Activated naive CD4-positive, alpha-beta T cell treated with anti-CD3 and anti-CD28 coated beads for 36 hours (primary cell): ENCODE measurements around the gene APOB. TPM values are rescaled to one million over a fixed set of nuclear protein-coding genes. Genes with fewer than 3 reads are reported as not detected.
"Not testable (repeated sequence)": the region's sequence is repeated elsewhere in the genome, so short reads cannot be mapped to it uniquely, and the experiment has no call there.

Experiments
- CTCF ChIA-PET: fragments of 350-600 bp; sonication (Branson Sonifier 250); formaldehyde crosslinking; loops from one replicate; lab custom pipeline; 2021; ENCODE audit warnings: antibody characterized with exemption; lab: Charles Lee
- DNase-seq: peaks from one replicate; pipeline ENCODE4 v3.0.0-alpha.2; 2020
- H3K27ac Mint-ChIP-seq: one replicate; pipeline ENCODE4 v1.8.0; 2021; ENCODE audit warnings: mild to moderate bottlenecking, mixed read lengths
- H3K27me3 Mint-ChIP-seq: one replicate; pipeline ENCODE4 v1.8.0; 2021; ENCODE audit warnings: low read depth, mixed read lengths
- H3K36me3 Mint-ChIP-seq: one replicate; pipeline ENCODE4 v1.8.0; 2021; ENCODE audit warnings: low read depth, mixed read lengths
- H3K4me1 Mint-ChIP-seq: one replicate; pipeline ENCODE4 v1.8.0; 2021; ENCODE audit warnings: low read depth, mixed read lengths
- H3K4me3 Mint-ChIP-seq: one replicate; pipeline ENCODE4 v1.8.0; 2021; ENCODE audit warnings: mild to moderate bottlenecking, moderate library complexity, mixed read lengths
- H3K9me3 Mint-ChIP-seq: one replicate; pipeline ENCODE4 v1.8.0; 2021; ENCODE audit warnings: mixed read lengths
- intact Hi-C: fragments of 100-400 bp; cut with micrococcal nuclease; formaldehyde crosslinking; loops from one replicate; pipeline ENCODE4 v1.15.1; 2023
- total RNA-seq, 2 experiments: library from RNA; stranded (reverse); gene quantifications; one replicate each; pipeline ENCODE4 v1.2.3, GENCODE V29; 2021

The APOB gene
- total RNA-seq, 2 experiments from 2014 or later = not detected

DNA sequence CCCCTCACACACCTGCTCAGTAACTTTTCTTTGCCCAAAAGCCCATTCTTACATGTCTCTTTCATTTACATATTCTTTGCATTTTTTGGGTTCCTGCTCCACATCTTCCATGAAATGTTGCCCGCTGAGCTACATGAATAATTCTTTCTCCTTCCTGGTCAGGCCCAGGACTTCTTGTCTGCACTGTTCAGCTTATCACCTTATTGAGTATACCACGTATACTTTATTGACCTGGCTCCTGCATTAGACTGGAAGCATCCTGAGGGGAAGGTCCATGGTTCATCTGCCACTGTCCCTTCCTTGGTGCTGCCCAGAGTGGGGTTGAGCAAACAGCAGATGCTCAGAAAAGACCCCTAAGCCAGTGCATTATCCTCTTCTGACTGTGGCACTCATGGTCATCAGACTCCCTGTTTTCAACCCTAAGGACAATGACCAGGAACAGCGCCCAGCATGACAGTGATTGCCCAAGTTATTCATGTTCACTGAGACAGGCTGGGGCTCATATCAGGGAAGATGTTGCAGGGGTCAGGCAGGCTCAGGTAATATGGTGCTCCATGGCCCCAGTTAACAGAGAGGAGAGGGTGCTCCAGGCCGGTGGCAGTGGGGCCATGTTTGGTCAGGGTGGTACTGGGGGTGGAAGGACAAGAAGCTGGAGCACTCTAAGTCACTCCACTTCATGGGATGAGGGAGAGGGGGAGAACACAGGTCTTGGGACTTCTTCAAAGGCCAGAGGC is 7.7 kb downstream of the APOB start:
- H3K4me1 Mint-ChIP-seq = no peaks in the 10 kb centered on the region
- intact Hi-C loops = no loop called here
- no peak overlapping the region for H3K27ac Mint-ChIP-seq
- H3K27me3 Mint-ChIP-seq = peaks cover 10% of the 10 kb centered on the region
- no peak for DNase-seq
- H3K4me3 Mint-ChIP-seq = no peak overlapping the region
- no peaks in the 10 kb centered on the region for H3K9me3 Mint-ChIP-seq
- no peaks in the 10 kb centered on the region for H3K36me3 Mint-ChIP-seq
- CTCF ChIA-PET = no interaction called here

DNA sequence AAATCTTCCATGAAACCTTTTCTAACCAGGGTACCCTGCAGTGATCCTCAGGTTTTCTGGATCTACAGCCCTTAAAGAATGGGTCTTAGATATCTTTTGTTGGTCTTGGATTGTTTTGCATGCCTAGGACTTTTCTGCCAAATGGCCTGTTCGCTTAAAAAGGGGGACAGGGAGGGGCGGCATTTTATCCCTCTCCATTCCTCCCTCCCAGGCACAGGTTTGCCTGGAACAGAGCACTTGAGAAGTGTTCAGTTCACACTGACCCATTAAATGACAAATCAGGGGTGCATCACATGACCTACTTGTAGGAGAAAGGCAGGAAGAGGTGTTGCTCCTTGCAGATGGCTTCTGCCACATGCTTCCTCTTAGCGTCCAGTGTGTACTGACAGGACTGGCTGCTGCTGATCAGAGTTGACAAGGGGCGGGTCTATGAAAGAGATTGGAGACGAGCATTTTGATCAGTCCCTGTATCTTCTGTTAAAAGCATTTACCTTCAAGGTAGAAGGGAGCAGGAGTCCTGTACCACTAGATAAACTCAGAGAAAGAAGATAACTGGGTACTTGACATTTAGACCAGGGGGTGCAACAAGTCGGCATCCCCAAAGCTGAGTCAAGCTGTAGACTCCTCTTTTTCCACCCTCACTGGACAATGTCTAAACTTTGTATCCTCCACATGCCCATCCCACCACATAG is 8.4 kb downstream of the APOB start:
- CTCF ChIA-PET = no interaction called here
- Mint-ChIP-seq H3K36me3 (no peaks in the 10 kb centered on the region), H3K27ac (no peak overlapping the region), H3K27me3 (peaks cover 10% of the 10 kb centered on the region), H3K4me3 (no peak overlapping the region), H3K9me3 (no peaks in the 10 kb centered on the region), H3K4me1 (no peaks in the 10 kb centered on the region)
- no peak for DNase-seq
- intact Hi-C loops = no loop called here

DNA sequence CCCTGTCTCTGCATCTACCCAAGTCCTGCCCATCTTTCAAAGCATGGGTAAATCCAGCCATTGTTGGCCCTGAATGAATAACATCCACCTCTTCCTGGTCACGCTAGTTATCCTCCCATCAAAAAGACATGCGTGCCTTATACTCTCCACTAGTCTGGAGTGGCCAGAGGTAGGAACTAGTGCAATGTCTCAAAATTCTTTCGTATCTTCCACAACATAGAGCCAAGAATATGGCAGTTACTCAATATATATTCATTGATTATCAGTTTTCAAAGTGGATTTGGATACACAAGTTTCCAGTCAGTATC is 8.9 kb downstream of the APOB start:
- H3K27me3 Mint-ChIP-seq = peaks cover 10% of the 10 kb centered on the region
- no peak for DNase-seq
- CTCF ChIA-PET = no interaction called here
- intact Hi-C loops = no loop called here
- no peak overlapping the region for H3K27ac Mint-ChIP-seq
- no peak overlapping the region for H3K4me3 Mint-ChIP-seq
- H3K4me1 Mint-ChIP-seq = no peaks in the 10 kb centered on the region
- no peaks in the 10 kb centered on the region for H3K36me3 Mint-ChIP-seq
- H3K9me3 Mint-ChIP-seq = no peaks in the 10 kb centered on the region

DNA sequence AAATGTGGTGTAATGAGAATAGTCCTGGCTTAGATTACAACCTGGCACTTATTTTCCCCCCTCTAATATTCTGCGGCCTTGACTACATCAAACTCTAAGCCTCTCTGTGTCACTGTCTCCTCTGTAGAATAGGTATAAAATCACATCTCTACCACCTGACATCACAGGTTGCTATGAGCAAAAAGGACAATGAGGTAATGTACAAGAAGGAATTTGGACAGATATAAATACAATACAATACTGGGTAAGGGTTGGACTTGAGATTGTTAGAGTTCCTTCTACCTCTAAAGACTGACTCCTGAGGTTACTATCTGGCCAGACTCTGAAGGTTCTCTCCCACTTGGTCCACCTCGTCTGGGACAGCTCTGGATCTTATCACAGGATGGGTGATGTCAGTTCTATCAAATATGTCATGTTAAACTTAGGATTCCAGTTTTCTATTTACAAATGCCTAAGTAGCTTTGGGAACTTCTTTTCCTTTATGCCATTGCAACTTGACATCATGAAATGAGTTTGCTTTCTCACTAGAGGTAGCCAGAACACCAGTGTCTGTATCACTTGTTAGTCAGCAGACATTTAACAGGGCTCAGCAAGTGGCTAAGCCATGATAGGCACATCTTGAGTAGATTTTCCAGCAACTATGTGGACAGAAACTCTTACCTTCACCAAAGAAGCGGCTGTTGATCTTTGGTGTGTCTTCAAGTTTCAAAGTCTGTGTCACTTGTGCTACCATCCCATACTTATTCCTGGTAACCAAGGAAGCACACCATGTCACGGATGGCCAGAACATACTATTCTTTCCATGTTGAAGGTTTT is 9.5 kb downstream of the APOB start:
- H3K4me3 Mint-ChIP-seq = no peak overlapping the region
- H3K27ac Mint-ChIP-seq = no peak overlapping the region
- H3K36me3 Mint-ChIP-seq = no peaks in the 10 kb centered on the region
- H3K9me3 Mint-ChIP-seq = no peaks in the 10 kb centered on the region
- H3K4me1 Mint-ChIP-seq = no peaks in the 10 kb centered on the region
- intact Hi-C loops = no loop called here
- no peak for DNase-seq
- CTCF ChIA-PET = no interaction called here
- H3K27me3 Mint-ChIP-seq = peaks cover 10% of the 10 kb centered on the region

DNA sequence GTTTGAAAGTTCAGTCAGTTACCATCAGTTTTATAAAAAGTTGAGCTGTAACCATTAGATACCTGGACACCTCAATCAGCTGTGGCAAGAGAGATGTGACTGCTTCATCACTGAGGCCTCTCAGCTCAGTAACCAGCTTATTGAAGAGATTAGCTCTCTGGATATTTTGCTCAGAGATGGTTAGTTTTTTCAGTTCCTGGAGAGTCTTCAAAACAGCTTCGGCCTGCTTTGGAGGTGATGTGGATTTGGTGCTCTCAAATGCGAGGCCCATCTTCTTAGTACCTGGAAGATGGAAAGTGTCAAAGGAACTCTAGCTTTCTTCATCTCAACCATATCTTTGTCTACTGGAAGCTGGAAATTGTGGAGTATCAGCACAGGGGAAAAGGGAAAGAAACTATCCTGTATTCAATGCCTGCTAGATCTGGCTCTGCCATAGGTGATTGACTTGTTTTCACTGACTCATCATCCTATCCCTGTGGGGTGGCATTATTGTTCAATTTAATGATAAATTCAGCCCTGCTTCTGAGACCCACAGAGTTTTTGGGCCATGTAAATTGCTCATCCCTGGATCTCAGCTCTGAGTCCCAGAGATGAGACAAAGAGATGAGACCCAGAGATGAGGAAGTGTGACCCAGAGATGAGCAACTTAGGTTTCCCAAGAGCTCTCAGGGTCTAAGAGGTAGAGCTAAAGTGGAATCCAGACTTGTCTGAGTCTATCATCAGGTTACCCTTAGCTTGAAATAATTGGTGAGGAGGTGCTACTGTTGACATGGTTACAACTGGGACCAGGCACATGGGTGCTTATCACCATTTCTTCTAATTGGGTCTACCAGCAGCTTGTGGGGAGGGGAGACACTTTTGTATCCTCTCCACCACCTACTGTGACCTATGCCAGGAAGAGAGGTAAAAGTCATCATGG is 10.4 kb downstream of the APOB start:
- CTCF ChIA-PET = no interaction called here
- peaks cover 13% of the 10 kb centered on the region for H3K27me3 Mint-ChIP-seq
- no peaks in the 10 kb centered on the region for H3K9me3 Mint-ChIP-seq
- H3K36me3 Mint-ChIP-seq = no peaks in the 10 kb centered on the region
- DNase-seq = no peak
- intact Hi-C loops = no loop called here
- H3K4me1 Mint-ChIP-seq = no peaks in the 10 kb centered on the region
- H3K27ac Mint-ChIP-seq = no peak overlapping the region
- H3K4me3 Mint-ChIP-seq = no peak overlapping the region

DNA sequence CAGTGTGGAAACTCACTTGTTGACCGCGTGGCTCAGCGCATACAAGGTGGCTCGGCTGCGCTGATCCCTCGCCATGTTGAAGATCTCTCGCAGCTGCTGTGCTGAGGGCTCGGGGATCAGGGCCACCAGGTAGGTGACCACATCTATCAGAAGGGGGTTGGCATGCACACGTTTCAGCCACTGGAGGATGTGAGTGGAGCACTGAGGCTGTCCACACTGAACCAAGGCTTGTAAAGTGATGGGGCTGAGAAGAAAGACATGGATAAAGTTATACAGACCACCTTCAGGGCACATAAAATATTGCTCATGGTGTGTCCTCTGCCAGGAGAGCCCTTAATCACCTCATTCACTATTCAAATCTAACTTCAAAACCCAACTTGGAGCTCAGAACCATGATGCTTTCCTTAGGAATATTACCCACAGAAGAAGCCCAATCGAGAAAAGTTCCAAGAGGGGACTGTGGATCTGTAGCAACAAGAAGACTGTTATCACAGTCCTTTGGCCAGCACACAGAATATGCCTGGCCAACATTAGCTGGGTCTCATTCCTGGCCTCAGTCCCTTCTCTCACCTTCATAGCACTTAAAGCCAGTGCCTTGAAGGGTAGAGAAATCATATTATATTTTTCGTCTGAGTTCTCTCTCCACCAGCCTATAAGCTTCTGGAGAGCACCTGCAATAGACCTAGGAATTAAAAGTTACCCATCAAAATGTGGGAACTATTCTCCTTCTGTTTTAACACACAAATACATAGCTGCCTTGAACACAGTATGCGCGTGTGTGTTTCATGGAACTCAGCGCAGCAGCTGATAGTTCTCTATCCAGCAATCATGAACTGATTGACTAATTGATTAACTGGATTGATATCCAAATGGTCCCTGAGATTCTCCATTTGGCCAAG is 11.3 kb downstream of the APOB start:
- Mint-ChIP-seq H3K27ac (no peak overlapping the region), H3K9me3 (no peaks in the 10 kb centered on the region), H3K36me3 (no peaks in the 10 kb centered on the region), H3K4me3 (no peak overlapping the region), H3K27me3 (peaks cover 23% of the 10 kb centered on the region), H3K4me1 (no peaks in the 10 kb centered on the region)
- CTCF ChIA-PET = interaction anchor here (1.1 kb wide), 1 partner anchor 10 kb away, joined by 3 read pairs; no protein-coding TSS in a partner anchor
- intact Hi-C loops = no loop called here
- DNase-seq = no peak

DNA sequence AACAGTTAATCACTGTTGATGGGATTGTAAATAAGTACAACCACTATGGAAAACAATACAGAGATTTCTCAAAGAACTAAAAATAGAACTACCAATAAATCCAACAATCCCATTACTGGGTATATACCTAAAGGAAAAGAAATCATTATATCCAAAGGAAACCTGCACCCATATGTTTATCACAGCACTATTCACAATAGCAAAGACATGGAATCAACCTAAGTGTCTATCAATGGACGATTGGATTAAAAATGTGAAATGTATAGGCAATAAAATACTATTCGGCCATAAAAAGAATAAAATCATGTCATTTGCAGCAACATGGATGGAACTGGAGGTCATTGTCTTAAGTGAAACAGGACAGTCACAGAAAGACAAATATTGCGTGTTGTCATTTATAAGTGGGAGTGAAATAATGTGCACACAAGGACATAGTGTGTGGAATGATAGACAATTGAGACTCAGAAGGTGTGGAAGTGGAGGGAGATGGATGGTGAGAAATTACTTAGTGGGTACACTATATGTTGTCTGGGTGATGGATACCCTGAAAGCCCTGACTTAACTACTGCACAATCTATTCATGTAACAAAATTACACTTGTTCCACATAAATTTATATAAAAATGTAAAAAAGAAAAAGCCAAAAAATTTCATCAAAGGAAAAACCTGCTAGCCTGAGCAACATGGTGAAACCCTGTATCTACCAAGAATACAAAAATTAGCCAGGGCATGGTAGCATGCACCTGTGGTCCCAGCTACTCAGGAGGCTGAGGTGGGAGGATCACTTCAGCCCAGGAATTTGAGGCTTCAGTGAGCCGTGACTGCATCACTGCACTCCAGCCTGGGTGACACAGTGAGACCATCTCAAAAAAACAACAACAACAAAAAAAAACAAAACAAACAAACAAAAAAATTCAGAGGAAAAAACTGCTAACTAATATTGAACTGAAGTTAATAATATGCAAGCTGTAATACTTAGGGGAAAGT is 12.6 kb downstream of the APOB start:
- no peak overlapping the region for H3K27ac Mint-ChIP-seq
- no peak overlapping the region for H3K4me3 Mint-ChIP-seq
- CTCF ChIA-PET = interaction anchor here (1.1 kb wide), 1 partner anchor 11 kb away, joined by 3 read pairs; no protein-coding TSS in a partner anchor
- no peak for DNase-seq
- no peaks in the 10 kb centered on the region for H3K9me3 Mint-ChIP-seq
- no peaks in the 10 kb centered on the region for H3K4me1 Mint-ChIP-seq
- intact Hi-C loops = no loop called here
- no peaks in the 10 kb centered on the region for H3K36me3 Mint-ChIP-seq
- H3K27me3 Mint-ChIP-seq = peaks cover 26% of the 10 kb centered on the region

DNA sequence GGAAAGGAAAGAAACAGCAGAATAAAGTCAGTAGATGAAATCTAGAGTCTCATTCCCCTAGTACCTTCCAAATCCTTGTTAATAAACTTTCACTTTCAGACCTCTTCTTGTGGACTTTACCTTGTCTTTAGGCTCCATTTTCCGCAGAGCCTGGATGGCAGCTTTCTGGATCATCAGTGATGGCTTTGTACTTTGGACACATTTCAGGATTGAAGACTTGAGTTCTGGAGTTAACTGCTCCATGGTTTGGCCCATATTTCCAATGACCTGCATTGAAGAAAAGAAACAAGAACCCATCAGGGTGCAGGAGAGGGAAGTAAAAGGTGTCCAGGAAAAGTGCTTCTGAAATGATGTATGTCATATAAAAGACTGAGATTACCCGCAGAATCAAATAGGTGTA is 14.4 kb downstream of the APOB start:
- Mint-ChIP-seq H3K27me3 (peaks cover 17% of the 10 kb centered on the region), H3K4me1 (no peaks in the 10 kb centered on the region), H3K9me3 (no peaks in the 10 kb centered on the region), H3K36me3 (no peaks in the 10 kb centered on the region), H3K4me3 (no peak overlapping the region), H3K27ac (no peak overlapping the region)
- CTCF ChIA-PET = no interaction called here
- intact Hi-C loops = no loop called here
- no peak for DNase-seq

DNA sequence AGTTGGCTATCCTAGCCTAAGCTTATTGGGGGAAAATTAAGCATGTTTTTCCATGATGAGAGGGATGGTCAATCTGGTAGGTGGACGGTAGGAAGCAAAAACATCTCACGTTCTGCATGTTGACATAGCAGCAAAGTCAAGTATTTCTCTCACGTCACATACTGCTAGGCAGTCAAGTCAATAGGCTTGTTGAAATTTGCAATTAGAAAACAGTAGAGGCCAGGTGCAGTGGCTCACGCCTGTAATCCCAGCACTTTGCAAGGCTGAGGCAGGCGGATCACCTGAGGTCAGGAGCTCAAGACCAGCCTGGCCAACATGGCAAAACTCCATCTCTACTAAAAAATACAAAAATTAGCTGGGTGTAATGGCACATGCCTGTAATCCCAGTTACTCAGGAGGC is 14.9 kb downstream of the APOB start:
- CTCF ChIA-PET, H3K4me3 Mint-ChIP-seq, H3K4me1 Mint-ChIP-seq, H3K27ac Mint-ChIP-seq, intact Hi-C loops, H3K9me3 Mint-ChIP-seq, DNase-seq, H3K36me3 Mint-ChIP-seq: not testable (repeated sequence)
- H3K27me3 Mint-ChIP-seq = peaks cover 17% of the 10 kb centered on the region

DNA sequence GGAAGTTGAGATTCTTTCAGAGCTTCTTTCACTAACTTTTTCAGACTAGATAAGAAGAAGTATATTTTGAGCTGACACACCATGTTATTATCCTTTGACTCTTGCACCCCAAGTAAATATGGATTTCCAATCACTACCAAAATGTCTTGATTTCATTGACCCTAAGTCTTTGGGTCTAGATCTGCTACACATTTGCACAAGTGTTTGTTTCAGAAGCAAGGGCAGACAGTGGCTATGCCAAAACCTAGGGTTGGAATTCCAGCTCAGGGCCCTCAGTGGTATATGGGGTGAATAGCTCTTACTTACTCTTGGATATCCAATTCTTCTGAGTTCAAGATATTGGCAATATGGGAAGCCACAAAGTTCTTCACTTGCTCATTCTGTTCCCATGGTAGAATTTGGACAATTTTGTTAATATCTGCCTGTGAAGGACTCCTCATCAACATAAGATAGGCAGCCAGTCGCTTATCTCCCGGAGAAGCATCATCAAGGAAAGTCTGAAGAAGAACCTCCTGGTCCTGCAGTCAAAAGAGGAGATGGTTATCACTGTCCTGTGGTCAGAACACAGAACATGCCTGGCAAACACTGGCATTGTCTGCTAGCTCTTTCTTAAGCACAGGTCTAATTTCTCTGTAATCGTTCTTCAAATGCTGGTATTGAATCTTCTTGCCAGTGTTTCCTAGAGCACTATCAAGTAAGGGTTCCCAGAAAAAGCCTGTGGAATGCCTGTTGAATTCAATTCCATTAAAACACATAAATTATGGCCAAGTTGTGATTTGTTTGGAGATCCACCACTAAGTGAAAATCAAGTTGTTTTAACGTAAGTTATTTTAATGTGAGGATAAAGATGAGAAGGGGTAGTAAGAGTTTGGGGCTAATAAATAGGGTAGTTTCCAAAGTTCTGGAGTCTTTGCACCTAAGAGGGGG is 15.6 kb downstream of the APOB start:
- intact Hi-C loops = no loop called here
- DNase-seq = no peak
- Mint-ChIP-seq H3K4me3 (no peak overlapping the region), H3K36me3 (no peaks in the 10 kb centered on the region), H3K27me3 (peaks cover 17% of the 10 kb centered on the region), H3K27ac (no peak overlapping the region), H3K9me3 (no peaks in the 10 kb centered on the region), H3K4me1 (no peaks in the 10 kb centered on the region)
- CTCF ChIA-PET = no interaction called here
